Measurements from ENCODE around the gene ZC3H18. TPM values are rescaled to one million over a fixed set of nuclear protein-coding genes. Genes with fewer than 3 reads are reported as not detected.

The ZC3H18 gene
- total and polyA plus RNA-seq, 10 of the 15 experiments (the other 5 are each of a cell fraction or from before 2014, with no cell fraction given) = 1.0 to 58.3 (median 22.4) TPM

DNA sequence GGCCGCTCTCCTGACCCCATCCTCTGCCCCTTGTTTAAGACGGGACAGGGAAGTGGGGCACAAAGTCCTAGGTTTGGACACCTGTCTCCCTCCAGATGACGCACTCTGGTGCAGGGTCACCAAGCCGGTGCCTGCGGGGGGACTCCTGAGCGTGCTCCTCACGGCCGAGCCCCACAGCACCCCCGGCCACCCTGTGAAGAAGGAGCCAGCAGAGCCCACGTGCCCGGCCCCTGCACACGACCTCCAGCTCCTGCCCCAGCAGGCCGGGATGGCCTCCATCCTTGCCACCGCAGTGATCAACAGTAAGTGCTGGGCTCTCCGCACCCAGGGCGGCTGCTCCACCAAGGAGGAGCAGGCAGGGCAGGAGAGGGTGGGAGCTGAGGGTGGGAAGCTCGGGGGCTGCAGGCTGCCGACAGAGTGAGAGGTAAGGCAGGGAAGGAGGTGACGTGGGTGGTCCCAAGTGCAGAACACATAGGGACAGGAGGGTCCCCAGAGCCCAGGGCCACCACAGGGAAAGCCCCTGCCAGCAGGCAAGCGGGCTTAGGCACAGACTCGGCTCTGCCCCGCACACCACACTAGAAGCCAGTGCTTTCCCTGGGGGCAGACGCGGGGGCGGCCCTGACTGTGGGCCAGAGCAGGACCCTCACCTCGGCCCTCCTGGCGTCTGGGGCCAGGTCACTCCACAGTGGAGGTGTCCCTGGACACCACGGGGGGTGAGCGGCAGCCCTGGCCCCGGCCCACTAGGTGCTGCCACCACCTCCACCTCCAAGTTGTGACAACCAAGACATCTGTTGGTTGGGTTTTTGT is 42.1 kb upstream of the ZC3H18 start (continued):
- no peak for TF ChIP-seq SRF (IDR thresholded peaks at IDR 0.05; ENCODE audit: low read depth in 2 of 2, low read length in 2 of 2)
- TF ChIP-seq SIN3A (IDR thresholded peaks at IDR 0.05; ENCODE audit: low read depth, low read length) = no peak
- no peak for TF ChIP-seq RB1 (IDR thresholded peaks at IDR 0.05; ENCODE audit: borderline replicate concordance)
- no peak for TF ChIP-seq FOXM1 (IDR thresholded peaks at IDR 0.05; ENCODE audit: low read depth, low read length)
- TF ChIP-seq CEBPB (IDR thresholded peaks at IDR 0.05; ENCODE audit: borderline replicate concordance in 1 of 2, low read depth in 2 of 2, low read length in 2 of 2) = no peak
- TF ChIP-seq LARP7 (IDR thresholded peaks at IDR 0.05) = no peak
- TF ChIP-seq NRF1 (conservative IDR thresholded peaks at IDR 0.05; ENCODE audit: low read depth, low read length) = no peak
- no peak for TF ChIP-seq CREM (IDR thresholded peaks at IDR 0.05; ENCODE audit: low read depth)
- TF ChIP-seq NFYA (IDR thresholded peaks at IDR 0.05; ENCODE audit: borderline replicate concordance, low read depth, low read length) = no peak
- TF ChIP-seq EZH2 (IDR thresholded peaks at IDR 0.05; ENCODE audit: borderline replicate concordance, control insufficient read depth, low read depth, low read length) = no peak
- TF ChIP-seq EED (IDR thresholded peaks at IDR 0.05; ENCODE audit: low read depth) = no peak
- TF ChIP-seq, protein P1, sequence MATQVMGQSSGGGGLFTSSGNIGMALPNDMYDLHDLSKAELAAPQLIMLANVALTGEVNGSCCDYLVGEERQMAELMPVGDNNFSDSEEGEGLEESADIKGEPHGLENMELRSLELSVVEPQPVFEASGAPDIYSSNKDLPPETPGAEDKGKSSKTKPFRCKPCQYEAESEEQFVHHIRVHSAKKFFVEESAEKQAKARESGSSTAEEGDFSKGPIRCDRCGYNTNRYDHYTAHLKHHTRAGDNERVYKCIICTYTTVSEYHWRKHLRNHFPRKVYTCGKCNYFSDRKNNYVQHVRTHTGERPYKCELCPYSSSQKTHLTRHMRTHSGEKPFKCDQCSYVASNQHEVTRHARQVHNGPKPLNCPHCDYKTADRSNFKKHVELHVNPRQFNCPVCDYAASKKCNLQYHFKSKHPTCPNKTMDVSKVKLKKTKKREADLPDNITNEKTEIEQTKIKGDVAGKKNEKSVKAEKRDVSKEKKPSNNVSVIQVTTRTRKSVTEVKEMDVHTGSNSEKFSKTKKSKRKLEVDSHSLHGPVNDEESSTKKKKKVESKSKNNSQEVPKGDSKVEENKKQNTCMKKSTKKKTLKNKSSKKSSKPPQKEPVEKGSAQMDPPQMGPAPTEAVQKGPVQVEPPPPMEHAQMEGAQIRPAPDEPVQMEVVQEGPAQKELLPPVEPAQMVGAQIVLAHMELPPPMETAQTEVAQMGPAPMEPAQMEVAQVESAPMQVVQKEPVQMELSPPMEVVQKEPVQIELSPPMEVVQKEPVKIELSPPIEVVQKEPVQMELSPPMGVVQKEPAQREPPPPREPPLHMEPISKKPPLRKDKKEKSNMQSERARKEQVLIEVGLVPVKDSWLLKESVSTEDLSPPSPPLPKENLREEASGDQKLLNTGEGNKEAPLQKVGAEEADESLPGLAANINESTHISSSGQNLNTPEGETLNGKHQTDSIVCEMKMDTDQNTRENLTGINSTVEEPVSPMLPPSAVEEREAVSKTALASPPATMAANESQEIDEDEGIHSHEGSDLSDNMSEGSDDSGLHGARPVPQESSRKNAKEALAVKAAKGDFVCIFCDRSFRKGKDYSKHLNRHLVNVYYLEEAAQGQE (IDR thresholded peaks at IDR 0.05; ENCODE audit: low read depth, low read length) = no peak
- TF ChIP-seq RBBP5 (conservative IDR thresholded peaks at IDR 0.05) = no peak

Data from GM12878 (cell line).